ENCODE data around the gene MAP3K20.
"Not testable (repeated sequence)": the region's sequence is repeated elsewhere in the genome, so short reads cannot be mapped to it uniquely, and the experiment has no call there.

Gene MAP3K20

DNA sequence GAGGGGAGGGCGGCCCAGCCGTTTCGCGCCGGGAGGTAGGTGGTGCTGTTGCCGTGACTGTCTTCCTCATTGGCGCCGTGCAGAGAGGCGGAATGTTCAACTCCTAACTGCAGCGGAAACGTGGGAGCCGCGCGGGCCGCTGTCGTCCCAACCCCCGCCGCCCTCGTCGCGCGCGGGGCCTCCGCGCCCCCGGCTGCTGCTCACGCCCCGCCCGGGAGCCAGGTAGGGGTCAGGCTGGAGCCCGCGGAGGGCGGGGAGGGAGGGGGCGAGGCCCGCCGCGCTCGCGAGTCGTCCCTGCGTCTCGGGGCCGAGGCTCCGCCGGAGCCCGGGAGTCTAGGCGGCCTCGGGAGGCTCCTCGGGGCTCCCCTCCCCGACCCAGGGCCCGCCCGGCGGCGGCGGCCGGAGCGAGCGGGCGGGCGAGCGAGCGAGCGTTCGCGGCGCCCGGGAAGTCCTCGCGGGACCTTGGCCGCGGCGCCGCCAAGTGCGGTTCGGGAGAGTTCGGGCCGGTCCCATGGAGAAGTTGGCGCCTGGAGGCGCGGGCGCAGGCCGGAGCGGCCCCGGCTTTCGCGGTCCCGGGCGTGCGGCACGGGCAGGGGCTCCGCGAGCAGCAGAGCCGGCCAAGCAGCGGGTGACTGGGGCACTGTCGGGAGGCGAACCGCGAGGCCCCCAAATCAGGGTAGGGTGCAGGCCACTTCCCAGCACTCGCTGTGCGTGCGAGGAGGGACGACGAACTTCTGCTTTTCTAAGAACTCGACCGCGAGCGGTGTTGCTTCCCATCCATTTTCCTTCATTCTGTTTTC lies at the start of gene MAP3K20:
Gene MAP3K20 (plus strand): TSS at position 66 of the 800 bp plus-strand sequence. CDS start 15,186 bp downstream, outside the sequence.
- peak; percentile 84 for DNase-seq (ENCODE audit: low read depth)

DNA sequence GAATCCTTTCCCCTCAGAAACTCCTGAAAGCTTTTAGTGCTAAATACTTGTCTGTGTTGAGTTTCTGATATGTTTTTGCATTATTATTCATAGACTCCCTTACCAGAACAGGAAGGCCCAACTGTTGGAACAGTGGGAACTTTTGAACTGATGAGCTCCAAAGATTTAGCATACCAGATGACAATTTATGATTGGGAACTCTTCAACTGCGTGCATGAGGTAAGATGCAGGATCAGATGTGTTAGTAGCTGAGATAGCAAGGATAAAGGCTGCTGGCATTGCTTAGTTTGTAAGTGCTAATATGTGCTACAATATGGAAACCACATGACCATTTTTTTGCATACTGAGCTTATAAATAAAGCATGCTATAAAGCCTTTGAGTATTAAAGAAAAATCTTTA lies 49.2 kb upstream of the MAP3K20 start:
- no peak for DNase-seq (ENCODE audit: low read depth)

DNA sequence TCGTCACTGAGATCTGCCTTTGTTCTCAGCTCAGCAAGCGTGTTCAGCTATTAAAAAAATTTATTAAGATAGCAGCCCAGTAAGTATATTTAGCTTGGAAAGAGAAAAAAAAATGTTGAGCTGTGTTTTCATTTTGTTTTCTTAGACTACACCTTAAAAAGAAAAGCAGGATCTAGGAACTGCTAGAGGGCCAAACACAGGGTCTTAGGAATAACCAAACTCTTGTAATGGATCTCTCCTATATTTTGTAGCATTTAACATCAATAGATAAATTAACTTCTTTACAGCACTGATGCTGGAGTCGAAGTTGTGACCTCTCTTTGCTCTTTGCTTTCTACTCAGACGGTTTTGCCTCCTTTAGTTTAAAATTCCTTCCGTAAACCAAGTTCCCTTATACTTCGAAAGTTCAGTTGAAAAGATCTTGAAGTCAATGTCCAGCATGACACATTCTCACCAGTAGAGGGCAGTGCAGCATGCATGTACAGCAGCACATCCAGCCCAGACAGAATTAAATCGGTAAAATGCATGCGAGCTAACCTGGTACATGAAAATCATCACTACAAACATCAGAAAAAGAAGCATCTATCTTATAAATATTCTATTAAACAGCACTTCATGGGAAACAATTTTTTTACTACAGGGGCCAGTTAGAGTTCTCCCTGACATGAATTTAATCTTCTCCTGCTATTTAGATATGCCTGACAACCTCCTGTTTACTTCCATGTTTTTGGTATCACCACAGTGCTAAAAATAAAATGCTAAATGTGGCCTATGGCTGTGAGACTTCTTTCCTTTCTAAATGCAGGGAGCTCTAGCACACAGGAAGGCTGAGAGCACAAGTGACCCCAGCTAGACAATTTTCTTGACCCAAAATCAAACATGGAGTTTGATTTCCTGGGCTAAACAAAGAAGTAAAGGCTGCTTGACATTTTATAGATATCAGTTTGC lies 48.2 kb upstream of the MAP3K20 start:
- DNase-seq (ENCODE audit: low read depth): peak; percentile 89

DNA sequence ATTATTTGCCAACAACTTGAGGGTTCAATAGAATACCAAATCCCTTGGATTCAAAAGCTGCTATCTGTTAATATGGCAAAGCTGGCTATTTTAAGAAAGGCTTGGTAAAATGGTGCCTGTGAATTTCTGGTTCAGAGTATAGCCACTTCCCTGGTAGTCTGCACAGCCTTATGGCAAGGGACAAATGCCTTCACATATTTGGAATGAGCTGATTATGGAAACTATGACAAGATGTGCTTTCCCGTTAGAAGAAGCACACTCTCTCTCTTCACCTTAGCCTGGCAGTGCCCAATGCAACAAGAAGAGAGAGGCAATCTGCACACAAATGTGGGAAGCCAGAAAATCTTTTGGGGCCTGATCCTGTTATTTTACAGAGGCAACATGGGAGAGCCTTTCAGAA lies 47.5 kb upstream of the MAP3K20 start:
- no peak for DNase-seq (ENCODE audit: low read depth)

DNA sequence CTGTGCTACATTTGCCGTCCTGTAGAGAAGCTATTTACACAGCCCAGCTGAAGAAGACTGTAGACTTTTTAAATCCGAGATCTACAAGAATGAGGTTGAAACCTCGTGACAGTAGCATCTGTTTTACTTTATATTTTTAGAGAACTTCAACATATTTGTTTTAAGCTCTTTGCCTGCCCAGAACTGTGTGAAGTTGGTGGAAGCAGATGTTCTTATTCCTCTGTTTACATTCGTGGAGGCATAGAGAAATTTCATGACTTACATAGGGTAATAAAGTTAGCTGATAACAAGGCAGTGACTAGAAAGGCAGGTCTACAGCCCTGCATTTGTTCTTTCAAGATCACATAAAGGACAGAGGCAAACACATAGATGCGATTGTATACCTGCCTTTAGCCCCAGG lies 47.0 kb upstream of the MAP3K20 start:
- DNase-seq (ENCODE audit: low read depth): no peak

DNA sequence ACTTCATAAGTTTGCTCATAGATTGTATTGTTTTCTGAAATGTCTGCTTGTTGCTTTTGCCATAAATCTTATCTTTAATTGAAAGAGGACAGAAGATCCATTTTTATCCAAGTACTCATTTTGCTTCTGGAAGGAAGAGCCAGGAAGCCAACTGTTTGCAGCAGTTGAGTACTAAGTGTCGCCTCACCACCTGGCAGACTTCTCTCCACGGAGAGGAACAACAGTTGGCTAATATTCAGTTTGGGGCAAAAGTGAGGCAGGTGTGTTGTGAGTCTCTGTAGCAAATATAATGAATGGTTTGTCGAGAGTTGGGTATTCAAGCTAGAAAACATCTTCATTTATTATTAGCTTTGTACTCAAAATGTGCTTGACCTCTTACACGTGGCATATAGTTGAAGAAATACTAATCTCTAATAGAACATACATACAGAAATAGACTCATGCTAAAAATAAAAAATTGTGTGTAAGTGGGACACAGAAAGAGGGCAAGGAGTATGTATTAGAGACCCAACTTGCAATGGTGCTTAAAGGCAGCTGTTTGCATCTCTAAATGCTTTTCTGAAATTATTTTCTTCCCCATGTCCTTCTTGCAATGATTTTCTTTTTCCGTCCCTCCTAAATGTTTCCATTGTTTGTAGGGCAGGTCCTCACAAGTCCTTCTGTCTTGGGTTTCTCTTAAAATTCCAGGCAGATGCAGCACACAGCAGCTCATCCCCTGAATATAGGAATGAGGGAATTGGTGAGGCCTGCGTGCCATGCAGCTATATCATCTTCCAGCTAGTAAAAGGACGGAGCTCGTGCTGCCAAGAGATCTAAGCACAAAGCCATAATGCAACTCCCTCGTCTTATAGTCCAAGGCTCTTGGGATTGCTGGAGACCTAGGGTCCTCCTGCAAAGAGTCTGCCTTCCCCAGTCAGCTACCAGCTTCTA lies 44.8 kb upstream of the MAP3K20 start:
- no peak for DNase-seq (ENCODE audit: low read depth)

DNA sequence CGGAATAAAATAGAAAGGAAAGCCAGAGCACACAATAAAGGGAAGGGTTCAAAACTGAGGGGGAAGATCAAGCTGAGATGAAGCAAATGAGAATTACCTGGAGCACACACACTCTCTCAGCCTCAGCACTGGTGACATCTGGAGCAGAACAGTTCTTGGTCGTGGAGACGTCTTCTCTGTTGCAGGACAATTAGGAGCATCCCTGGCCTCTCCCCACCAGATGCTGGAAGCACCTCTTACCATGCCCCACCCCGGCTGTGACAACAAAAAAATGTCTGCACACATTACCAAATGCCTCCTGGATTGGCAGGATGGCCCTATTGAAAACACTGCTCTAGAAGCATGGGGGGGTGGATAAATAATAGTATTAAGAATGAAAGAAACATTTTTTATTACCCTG lies 43.6 kb upstream of the MAP3K20 start:
- DNase-seq (ENCODE audit: low read depth): no peak

DNA sequence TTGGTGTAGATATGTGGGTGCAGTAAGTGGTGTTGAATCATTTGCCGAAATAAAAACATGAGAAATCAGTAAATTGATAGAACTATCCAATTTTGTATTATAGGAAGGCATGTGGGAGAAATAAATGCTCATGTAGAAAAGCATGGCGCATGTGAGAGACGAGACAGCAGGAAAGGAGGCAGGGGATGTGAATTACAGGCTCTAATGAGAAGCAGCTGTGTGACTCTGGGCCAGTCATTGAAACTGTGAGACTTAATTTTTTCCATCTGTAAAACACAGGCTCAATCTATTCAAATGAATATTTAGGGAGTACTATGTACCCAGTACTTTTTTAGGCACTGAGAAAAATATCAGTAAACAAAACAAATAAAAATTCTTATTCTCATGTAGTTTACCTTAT lies 42.6 kb upstream of the MAP3K20 start:
- DNase-seq (ENCODE audit: low read depth): no peak

DNA sequence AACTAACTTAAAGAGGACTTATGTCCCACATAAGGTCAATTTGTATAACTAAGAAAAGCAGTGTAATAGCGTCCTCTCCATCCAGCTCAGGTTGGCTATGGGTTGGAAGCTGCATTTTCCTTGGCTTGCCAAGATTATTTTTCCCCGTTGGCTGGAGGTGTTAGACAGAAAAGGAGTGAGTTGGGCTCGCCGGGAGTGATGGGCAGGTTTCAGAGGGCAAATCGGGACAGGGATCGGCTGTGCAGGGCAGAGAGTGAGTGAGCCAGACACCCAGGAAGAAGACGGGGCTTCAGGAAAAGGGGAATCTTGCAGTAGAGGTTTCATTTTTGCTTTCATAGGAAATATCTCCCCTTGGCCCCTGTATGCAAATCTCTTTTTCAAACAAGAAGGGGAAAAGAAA lies 41.5 kb upstream of the MAP3K20 start:
- DNase-seq (ENCODE audit: low read depth): no peak

DNA sequence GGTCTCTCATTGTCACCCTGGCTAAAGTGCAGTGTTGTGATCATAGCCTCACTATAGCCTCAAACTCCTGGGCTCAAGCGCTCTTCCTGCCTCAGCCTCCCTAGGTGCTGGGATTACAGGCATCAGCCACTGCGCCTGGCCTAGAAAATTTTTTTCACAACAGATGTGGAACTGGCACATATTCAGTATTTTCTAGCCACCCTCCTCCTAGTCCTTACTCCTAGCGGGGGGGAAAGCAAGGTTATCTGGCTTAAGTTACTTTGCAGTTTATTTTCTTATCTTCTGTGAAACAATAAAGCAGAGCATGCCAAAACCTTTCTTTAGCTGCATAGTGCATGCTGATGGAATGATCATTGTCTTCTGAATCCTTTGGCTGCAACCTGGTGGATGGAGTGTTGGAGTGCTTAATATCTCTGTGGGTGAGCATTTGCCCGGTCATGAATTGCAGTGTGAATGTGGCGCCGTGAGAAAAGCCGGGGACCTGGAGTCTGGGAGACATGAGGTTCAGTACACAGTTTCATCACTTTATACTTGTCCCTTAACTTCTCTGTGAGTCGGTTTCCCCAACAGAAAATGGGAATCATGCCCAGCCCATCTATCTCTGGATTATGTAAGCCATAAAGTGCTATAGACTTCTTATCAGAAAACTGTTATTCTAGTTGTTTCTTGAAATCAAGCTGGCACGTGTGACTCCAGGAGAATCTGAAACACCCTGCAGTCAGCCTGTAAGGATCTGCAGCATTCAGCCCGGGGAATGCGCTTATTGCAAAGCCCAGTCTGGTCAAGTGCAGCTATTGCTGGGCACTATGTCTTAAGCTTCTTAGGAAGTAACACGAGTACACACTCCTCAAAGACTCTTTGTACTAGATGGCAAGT lies 38.2 kb upstream of the MAP3K20 start:
- no peak for DNase-seq (ENCODE audit: low read depth)

DNA sequence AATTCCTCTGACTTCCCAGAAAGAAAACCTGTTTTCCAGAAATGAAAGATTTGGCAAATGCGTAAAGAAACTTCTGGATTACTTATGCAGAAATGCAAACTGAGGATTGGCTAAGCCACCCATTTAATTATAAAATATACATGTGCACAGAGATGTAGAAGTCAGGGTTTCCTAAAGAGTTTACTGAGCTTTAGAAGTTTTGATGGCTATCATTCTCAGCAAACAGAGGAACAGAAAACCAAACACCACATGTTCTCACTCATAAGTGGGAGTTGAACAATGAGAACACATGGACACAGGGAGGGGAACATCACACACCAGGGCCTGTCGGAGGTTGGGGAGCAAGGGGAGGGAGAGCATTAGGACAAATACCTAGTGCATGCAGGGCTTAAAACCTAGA lies 37.4 kb upstream of the MAP3K20 start:
- not testable (repeated sequence) for DNase-seq (ENCODE audit: low read depth)

DNA sequence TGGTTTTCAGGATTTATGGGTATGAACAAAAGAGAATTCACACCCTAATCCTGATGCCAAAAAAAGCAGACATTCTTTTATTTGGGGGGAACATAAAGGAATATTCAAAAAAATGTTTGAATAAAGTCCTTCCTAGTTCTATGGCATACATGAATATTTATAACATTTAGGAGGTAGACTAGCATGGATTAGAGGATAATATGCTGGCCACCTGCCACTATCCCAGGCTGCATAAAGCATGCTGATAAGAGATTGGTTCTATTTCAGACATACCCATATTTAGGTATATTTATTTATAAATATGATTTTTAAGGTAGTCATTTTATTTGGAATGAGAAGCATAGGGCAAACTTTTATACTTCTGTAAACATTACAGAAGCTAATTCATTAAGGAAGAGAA lies 34.9 kb upstream of the MAP3K20 start:
- no peak for DNase-seq (ENCODE audit: low read depth)

DNA sequence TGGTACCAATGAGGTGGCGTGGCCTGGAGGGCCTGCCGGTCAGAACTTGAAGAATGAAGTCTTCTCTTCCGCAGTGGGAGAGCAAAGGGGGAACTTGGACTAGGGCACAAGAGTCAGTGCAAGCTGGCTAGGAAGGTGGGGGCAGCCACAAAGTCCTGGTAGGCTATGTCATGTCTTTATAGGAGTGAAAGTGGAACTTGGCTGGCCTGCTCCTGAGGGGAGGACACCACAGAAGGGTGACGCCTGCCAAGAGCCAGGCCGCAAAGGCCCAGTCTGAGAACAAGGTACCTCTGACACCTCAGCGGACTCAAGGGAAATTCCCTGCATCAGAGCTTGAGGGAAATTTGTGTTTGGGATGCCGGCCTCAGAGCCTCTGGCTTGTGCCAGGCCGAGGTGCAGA lies 32.2 kb upstream of the MAP3K20 start:
- no peak for DNase-seq (ENCODE audit: low read depth)

DNA sequence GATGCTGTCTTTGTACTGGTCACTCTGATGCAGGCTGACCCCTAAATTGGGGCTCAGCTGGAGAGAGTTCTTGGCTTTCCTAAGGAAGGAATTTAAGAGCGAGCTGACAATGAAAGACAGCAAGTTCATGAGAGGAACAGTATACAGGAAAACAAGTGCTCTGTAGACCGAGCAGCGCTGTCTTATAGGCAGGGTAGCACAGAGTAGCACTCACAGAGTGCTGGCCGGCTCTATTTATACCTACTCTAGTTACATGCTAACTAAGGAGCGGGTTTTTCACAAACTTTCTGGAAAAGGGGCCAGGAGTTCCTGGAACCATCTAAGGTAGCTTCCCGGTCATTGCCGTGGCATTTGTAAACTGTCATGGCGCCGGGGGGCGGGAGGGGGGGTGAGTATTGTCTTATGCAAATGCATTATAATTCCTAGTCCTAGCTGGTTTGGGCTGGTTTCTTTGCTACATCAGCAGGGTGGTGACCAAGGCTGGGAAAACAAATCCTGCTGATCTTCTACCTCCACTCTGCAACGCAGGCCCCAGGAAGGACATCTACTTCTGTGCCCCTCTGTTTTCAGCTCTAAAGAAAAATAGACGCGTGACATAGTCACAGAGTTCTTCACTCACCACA lies 31.6 kb upstream of the MAP3K20 start:
- no peak for DNase-seq (ENCODE audit: low read depth)

DNA sequence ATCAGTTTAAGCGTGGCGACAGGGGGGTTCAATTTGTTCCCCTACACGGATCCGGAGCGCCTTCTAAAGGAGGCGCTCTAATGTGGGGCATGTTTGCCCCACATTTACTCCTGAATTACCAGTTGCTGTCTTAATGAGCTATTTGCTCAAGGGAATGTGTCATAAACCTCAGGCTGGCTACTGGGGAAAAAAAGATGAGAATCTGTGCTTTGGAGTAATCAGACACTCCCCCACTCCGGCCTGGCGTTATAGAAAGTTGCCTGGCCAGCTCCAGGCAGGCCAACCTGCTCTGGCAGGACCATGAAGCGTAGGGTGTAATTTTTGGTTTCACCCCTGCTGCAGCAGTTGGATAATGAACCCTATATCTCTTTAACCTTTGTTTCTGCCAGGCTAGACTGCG lies 31.0 kb upstream of the MAP3K20 start:
- DNase-seq (ENCODE audit: low read depth): no peak

DNA sequence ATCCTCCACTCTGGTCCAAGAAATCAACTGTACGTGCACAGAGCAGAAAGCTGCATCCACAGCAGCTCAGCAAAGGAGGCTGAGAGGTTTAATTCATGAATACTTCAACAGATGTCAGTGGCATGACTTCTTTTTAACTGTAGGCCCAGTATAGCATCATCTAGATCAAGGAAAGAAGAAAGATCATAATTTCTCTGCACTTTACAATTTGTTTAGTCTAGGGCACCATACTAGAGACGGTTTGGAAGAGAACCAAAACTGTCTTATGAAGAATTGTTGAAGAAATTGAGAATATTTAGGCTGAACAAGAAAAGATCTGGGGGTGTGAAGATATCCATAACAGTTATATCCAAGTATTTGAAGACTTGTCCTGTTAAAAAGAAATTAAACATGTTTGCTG lies 30.5 kb upstream of the MAP3K20 start:
- no peak for DNase-seq (ENCODE audit: low read depth)

DNA sequence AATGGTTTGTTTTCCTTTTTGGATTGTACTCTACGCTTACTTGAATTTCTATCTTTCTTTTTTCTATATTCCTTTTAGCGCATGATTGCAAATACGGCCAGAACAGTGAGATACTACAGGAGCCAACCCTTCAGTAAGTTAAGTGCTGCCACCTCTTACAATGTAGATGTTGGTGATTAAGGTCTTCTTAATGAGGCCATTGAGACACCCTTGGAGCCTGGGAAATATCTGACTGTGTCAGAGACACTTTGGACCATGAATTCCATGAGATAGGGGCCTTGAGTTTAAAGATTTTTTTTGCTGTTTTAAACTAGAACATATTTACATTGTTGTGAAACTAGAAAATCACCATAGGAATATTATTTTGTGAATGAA lies 27.1 kb upstream of the MAP3K20 start:
- DNase-seq (ENCODE audit: low read depth): no peak

DNA sequence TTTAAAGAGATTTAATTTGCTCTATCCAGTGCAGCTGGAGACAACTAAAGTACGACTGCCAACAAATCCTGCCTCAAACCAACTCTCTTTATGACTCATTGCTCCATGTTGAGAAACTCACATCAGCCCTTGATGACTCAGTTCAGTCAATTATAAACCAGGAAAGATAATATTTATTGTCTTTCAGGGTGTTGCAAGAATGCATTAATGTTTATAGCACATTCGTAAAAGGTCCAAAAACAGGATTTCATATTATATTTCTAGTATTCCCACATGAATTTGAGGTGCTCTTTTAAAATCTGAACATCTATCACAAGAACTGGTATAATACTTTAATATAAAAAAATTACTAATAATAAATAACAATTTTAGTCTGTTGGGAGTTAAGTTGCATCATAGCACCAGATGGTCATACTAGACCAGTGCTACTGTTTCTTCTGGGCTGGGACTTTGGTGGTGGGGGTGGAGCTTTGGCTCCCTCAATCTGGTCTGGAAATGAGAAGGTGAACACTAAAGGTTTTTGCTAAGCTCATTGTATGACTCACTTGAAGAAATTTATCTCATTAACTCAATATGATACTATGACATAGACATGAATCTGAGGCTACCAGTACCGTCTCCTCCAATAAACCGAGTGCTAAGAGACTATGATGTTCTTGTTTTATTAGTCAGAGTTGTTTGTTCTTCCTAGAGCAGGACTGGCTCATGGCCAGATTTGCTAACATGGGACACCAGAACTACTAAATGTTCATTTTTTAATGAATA lies 26.6 kb upstream of the MAP3K20 start:
- peak; percentile 99 for DNase-seq (ENCODE audit: low read depth)

DNA sequence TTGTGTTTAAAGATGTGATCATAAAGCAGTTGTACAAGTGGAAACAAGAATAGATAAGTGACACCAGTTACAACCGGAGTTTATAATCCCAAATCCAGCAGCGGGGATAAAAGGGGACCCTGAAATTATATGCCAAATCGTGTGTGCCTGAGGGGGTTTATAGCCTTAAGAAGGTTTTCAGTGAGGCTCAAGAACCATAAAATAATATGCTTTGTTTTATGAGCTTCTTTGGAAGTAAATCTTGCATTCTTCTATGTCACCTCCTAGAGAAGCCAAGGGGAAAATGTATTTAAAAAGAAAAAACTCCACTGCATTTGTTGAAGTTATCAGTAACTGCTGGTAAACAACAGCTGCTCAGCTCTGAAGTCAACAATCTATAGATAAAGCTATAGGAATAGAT lies 25.8 kb upstream of the MAP3K20 start:
- peak; percentile 7 for DNase-seq (ENCODE audit: low read depth)

DNA sequence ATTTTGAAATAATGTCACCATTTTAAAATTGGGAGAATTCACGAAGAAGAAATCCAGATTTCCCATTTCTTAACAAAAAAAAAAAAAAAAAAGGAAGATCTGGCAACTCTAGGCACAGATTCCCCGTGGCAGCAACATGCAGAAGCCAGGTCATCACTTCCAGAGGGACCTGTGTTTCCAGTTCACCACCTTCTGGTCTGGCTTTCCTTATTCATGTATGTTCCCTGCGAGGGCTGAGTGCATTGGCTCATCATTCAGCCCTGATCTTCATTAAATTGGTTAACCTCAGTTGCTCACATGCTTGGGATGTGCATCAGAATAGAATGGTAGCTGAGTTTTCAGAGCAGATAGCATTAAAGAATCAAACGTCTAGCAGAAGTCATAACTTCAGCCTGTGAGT lies 25.0 kb upstream of the MAP3K20 start:
- DNase-seq (ENCODE audit: low read depth): peak; percentile 11

Data from ELR (cell line).